HG03175 (cell line): ENCODE results near the gene COTL1.

Experiments
- ATAC-seq: cut with Tn5 transposase; IDR thresholded peaks from one replicate; pipeline ENCODE4 v1.9.1; 2021; ENCODE audit warnings: mild to moderate bottlenecking, moderate library complexity; ENCODE audit not compliant: unreplicated experiment

The COTL1 gene

GRCh38 chr16:84597931-84598351 lies 19.9 kb downstream of the COTL1 start:
- ATAC-seq, result no peak

- no peak for ATAC-seq
Measured at GRCh38 chr16:84597528-84597896, 20.4 kb downstream of the COTL1 start.

- ATAC-seq, result no peak
Measured at GRCh38 chr16:84596801-84597527, 20.9 kb downstream of the COTL1 start.

- no peak for ATAC-seq
Measured at GRCh38 chr16:84596161-84596560, 21.7 kb downstream of the COTL1 start.

- ATAC-seq, result no peak
Measured at GRCh38 chr16:84595052-84595481, 22.8 kb downstream of the COTL1 start.

- no peak for ATAC-seq
Measured at GRCh38 chr16:84594725-84595038, 23.2 kb downstream of the COTL1 start.

GRCh38 chr16:84593825-84594724 lies 23.8 kb downstream of the COTL1 start:
- ATAC-seq, result peak; percentile 96

- ATAC-seq, result no peak
Measured at GRCh38 chr16:84592718-84593117, 25.2 kb downstream of the COTL1 start.

GRCh38 chr16:84589975-84590719 lies 27.7 kb downstream of the COTL1 start:
- no peak for ATAC-seq

- ATAC-seq, result no peak
Measured at GRCh38 chr16:84588991-84589390, 28.9 kb downstream of the COTL1 start.

GRCh38 chr16:84585886-84586285 lies 32.0 kb downstream of the COTL1 start:
- peak; percentile 72 for ATAC-seq

GRCh38 chr16:84585467-84585866 lies 32.4 kb downstream of the COTL1 start:
- ATAC-seq, result no peak

GRCh38 chr16:84584678-84585077 lies 33.2 kb downstream of the COTL1 start:
- no peak for ATAC-seq

- no peak for ATAC-seq
Measured at GRCh38 chr16:84583995-84584394, 33.9 kb downstream of the COTL1 start.

GRCh38 chr16:84582958-84583516 lies 34.8 kb downstream of the COTL1 start:
- ATAC-seq, result no peak

GRCh38 chr16:84581158-84581557 lies 36.7 kb downstream of the COTL1 start:
- ATAC-seq, result no peak

GRCh38 chr16:84579936-84580335 lies 37.9 kb downstream of the COTL1 start:
- ATAC-seq, result no peak

GRCh38 chr16:84578538-84579126 lies 39.2 kb downstream of the COTL1 start:
- no peak for ATAC-seq

GRCh38 chr16:84577034-84577803 lies 40.7 kb downstream of the COTL1 start:
- no peak for ATAC-seq

- ATAC-seq, result no peak
Measured at GRCh38 chr16:84575914-84576313, 42.0 kb downstream of the COTL1 start.
